ENCODE results near the gene PTGR2.
A peak's percentile ranks its signal among the peaks of the same experiment; 100 is the strongest.
"Not testable (repeated sequence)": the region's sequence is repeated elsewhere in the genome, so short reads cannot be mapped to it uniquely, and the experiment has no call there.

The PTGR2 gene

DNA sequence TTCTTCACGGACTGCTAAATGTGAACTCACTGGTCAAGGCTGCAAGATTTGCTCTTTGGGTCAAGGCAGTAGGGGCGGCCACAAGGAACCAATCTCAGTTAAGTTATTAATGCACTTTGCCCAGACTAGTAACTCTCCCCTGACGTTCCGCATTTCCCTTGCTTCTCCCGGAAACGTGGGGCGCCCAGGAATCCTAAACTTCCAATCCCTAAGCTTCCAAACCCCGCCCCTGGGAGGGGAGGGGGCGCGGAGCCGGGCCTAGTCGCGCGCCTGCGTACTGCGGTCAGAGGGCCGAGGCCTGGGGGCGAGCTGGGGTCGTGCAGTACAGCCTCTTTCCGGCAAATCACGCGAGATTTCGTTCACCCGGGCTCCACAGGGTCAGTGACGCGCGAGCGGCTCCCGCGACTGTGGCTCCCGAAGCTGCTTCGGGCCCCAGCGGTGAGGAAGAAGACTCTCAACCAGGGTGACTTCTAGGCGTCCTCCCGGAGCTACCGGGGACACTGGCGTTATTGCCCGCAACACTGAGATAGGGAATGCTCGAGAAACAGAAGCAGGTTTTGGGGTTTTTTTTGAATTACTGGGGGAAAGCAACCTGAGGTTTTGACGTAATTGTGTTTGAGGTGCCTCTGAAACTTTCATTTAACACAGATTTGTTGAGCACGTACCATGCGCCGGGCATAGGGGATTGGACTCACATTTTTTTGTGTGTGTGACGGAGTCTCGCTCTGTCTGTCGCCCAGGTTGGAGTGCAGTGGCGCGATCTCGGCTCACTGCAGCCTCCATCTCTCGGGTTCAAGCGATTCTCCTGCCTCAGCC, at the start of gene PTGR2:
Gene PTGR2 (plus strand): TSS at position 265 of the 816 bp plus-strand sequence. CDS start 7,032 bp downstream, outside the sequence.
- peak; percentile 93 to 95 for DNase-seq

DNA sequence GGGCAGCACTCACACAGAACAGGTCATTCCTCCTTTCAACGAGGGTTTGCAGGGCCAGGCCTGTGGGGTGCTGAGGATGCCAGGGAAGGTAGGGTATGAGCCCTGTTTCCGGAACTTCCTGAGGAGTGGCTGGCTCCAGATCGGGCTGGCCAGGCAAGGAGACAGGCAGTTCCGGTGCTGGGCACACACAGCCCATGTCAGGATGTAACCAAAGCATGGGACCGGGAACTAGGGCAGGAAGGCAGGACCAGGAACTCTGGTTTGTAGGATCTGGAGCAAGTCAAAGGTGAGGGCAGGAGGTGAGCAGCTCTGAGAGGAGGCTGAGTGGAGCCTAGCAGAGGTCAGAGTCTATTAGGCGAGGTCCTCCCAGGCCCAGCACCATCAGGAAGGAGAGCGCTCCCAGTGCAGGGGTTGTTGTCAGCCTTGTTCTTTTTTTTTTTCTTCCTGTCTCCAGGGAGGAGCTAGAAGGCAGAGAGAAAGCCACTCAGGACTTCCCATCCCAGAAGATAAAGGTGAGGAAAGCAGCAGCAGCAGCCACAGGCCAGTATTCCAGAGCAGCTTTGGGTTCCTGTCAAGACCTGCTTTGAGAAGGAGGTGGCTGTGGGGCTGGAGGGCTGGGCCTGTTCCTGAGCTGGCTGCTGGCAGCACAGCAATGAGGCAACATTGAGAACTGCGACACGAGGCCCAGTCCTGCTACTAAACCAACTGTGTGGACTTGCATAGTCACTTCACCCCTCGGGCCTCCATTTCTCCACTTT, 49.0 kb upstream of the PTGR2 start:
- DNase-seq: no peak

DNA sequence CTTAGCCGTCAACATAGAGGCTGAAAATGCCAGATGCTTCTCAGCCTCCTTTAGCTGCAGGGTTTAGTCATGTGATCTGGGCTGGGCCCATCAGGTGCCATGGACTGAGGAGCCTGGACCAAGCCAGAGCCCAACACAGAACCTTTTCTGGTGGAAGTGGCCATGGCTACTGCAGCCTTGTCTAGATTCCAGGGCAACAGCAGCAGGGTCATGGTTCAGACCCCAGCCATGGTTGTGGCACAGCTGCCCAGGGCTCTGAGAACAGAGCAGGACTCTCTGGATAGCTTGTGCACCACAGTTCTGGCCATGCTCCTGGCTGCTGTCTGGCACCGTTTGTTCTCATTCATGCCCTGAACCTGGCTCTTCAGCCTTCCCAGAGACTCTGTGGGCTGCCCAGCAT, 47.0 kb upstream of the PTGR2 start:
- no peak for DNase-seq

DNA sequence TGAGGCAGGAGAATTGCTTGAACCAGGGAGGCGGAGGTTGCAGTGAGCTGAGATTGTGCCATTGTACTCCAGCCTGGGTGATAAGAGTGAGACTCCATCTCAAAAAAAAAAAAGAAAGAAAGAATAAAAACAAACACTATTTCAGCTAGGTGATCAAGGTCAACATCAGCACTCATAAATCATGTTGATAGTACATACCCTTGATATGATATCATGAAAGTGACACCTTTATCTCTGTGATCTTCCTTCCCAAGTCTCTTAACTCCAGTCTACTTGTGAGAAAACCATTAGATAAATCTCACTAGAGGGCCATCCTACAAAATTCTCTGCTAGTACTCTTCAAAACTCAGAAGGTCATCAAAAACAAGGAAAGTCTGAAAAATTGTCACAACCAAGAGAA, 44.2 kb upstream of the PTGR2 start:
- no peak for DNase-seq

DNA sequence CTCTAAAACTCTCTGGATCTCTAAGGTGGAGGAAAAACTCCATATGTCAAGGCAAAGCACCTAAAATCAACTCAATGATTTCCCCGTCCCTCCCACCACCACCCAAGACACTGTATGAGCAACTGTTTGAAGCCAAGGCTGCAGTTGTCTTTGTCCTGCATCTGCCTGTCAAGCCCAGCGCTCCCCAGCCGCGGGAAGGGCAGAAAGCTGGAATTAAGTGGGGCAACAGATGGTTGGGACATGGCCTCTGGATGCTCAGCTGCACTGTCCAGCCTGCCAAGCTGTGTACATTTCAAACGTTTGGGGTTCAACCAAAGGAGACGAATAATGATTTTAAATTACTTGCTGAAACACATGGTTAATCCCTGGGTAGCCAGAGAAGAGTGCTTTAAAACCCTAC, 42.2 kb upstream of the PTGR2 start:
- DNase-seq: no peak

DNA sequence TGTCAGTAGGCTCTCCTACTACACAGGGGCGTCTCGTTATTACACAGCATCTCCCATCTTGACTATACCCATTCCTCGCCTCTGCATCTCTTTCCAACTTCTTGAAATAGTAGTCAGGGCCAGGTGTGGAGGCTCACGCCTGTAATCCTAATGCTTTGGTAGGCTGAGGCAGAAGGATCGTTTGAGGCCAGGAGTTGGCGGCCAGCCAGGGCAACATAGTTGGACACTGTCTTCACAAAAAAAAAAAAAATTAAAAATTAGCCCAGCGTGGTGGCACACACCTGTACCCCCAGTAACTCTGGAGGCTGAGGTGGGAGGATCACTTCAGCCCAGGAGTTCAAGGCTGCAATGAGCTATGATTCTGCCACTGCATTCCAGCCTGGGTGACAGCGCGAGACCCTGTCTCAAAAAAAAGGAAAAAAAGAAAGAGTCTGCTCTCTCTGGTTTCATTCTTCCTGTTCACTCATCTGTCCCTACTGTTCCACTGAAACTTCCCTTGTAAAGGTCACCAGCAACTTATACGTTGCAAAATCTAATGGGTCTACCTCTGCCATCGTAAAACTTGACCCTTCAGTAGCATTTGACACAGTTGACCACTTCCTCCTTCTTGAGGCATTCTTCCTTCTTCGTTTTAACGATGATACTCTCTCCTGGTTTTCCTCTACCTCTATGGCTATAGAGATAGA, 41.0 kb upstream of the PTGR2 start:
- no peak for DNase-seq

DNA sequence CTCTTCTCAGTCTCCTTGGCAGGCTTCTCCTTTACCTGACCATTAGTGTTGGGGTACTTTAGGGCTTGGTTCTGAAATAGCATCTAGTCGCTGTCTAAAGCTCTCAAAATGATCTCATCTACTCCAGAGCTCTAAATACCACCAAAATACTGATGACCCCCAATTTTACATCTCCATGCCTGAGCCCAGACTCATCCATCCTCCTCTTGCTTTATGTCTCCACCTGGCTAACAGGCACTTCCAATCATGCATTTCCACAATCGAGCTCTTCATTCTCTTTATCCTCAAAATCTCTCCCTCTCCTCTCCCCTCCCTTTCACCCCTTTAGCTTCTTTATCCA, 40.5 kb upstream of the PTGR2 start:
- DNase-seq: no peak

DNA sequence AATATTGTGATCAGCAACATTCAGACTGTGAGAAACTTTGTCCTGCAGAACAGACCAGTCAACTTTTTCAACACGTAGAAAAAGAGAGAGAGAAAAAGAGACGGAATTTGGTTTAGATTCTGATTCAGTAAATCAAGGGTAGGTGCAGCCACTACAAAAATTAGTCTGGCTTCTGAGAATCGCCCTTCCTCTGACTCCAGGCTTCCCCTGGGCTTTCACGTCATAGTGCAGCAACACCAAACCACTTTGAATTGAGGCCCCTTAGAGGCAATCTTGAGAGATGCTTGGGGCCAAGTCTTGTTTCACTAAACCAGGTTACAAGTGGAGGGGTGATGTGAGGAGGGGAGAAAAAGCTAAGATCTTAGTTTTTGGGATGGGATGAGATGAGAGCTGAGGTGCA, 37.5 kb upstream of the PTGR2 start:
- no peak for DNase-seq

DNA sequence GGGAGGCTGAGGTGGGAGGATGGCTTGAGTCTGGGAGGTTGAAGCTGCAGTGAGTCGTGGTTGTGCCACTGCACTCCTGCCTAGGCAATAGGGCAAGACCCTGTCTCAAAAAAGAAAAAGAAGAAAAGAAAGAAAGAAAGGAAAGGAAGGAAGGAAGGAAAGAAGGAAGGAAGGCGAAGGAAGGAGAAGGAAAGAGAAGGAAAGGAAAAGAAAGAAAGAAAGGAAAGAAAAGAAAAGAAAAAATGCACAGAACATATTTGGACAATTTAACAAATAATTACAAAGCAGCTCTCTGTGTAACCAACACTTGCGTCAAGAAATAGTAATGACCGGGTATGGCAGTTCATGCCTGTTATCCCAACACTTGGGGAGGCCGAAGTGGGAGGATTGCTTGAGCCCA, 35.8 kb upstream of the PTGR2 start:
- DNase-seq: no peak

DNA sequence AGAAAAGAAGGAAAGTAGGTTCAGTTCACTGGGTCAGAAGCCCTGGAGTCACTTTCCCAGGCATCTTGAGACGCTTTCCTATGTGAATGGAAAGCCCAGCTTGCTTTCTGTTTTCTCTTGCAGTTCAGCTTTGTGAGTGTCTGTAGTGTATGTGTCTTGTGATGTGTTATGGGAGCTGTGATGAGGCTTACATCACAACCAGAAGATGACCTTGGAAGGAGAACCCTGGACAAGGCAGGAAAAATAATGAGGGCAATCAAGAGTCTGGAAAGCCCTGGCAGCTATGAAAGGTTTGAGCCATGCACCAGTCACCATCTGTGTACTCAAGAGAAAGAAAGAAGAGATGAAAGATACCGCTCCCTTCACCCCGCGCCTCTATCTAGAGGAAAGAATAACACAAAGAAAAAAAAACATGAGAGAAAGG, 35.2 kb upstream of the PTGR2 start:
- no peak for DNase-seq

DNA sequence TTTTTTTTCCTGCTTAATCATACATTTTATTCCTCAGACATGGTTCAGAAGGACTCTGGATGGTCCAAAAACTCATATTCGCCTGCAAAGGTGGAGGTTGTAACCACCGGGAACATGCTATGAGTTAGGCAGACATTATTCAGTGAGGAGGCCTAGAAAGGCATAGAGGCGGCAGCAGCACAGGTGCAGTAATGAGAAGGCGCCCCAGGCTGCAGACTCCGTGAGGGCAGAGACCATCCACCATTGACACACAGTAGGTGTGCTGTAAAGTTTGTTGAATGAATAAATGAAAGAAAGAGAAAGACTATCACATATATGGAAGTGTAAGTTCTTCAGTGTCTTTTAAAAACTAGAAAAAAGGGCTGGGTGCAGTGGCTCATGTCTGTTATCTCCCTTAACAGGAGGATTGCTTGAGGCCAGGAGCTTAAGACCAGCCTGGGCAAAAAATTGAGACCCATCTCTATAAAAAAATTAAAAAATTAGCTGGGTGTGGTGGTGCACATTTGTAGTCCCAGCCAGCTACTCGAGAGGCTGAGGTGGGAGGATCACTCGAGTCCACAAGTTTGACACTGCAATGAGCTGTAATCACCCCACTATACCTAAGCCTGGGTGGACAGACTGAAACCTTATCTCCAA, 34.5 kb upstream of the PTGR2 start:
- no peak for DNase-seq

DNA sequence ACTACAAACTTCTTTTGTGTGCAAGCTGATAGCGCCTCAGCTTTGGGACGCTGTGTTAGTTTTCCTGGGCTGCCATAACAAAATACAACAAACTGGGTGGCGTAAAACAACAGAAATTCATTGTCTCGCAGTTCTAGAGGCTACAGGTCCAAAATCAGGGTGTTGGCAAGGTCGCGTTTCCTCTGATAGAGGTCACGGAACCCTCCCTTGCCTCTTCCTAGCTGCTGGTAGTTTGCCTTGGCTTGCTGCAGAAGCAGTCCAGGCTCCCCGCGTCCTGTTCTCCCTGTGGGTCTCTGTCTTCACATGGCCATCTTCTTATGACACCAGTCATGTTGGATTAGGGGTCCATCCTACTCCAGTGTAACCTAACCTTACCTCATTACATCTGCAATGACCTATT, 32.8 kb upstream of the PTGR2 start:
- no peak for DNase-seq

DNA sequence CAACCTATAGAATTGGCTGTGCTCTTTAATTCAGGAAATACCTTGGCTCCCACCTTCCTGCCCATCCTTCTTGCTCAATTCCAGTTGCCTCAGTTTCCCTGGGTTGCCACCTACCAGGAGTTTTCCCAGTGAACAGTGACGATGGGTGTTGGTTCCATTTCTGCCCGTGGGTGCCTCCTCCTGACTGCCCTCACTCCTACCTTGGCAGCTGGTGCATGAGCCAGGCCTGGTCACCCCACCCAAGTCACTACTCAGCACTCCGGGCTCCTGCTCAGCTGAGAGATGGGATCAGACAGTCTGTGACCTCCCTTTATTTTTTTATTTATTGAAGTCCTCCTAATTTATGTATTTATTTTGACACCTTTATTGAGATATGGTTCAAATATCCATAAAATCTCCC, 31.0 kb upstream of the PTGR2 start:
- no peak for DNase-seq

DNA sequence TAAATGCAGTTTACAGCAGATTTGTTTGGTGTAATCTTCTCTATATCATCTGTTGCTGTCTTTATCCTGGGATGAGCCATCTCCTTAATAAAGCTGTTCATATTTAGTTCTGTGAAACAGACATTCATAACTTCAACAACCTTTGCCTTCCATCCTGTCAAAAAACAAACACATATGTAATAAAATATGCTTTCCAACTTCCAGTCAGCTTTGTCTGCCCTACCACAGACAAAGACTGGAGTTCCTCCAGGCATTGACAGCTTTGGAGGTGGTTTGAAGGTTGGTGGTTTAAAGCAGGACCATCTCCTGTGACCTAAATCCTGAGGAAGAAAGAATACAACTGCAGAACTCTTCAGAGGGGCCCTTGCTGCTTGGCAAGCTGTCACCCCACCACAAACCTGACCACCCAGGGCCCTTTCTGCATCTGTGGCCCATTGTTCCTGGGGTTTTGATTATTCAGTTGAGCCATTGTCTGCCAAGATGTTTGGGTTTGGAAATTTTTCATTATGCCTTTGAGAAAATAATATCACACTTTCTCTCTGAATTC, 28.2 kb upstream of the PTGR2 start:
- DNase-seq: no peak

DNA sequence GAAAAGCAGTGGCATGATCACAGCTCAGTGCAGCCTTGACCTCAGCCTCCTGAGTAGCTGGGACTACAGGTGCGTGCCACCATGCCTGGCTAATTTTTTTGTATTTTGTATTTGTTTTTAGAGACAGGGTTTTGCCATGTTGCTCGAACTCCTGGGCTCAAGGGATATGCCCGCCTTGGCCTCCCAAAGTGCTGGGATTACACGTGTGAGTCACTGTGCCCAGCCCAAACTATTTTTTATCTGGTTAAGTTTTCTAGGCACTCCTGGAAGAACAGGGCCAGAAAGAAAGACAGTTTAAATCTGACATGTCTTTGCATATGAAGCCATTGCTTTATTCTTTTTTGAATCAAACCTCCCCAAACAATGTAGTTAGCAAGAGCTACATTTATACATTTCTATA, 27.5 kb upstream of the PTGR2 start:
- no peak for DNase-seq

DNA sequence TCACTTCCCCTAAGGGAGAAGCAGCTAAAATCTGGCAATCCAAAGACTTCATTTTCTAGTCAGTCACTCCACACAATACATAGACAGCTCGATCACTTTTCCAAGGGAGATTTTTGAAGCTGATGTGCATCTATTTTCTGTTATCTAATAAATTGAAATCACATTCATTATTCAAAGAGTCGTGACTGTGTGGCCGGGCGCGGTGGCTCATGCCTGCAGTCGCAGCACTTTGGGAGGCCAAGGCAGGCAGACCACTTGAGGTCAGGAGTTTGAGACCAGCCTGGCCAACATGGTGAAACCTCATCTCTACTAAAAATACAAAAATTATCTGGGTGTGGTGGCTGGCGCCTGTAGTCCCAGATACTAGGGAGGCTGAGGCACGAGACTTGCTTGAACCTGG, 27.1 kb upstream of the PTGR2 start:
- no peak for DNase-seq

DNA sequence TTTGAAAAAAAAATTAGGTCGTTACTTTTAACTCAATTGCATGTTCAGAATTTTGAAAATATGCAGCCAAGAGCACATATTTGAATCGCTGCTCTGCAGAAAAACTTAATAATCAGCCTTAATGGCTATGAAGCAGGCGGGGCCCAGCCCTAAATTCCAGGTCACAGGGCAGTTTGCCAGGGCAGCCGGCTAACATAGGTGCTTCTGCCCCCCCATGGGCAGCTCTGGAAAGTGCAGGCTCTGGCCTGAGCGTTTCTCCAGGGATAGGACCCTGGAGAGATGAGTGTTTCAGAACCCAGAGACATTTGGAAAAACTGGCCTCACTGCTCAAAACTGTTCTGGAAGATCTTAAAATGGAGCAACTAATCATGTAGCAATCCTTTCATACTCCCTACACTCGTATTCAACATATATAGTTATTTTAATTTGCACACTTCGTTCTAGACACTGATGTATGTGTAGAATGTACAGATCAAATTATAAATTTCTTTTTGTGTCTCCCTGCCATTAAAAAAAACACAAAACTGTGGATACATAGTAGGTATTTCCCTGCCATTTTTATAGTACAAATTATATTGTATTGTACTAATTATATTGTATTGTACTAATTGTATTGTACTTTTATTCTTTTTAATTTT, 26.0 kb upstream of the PTGR2 start:
- DNase-seq: peak; percentile 36 to 51

DNA sequence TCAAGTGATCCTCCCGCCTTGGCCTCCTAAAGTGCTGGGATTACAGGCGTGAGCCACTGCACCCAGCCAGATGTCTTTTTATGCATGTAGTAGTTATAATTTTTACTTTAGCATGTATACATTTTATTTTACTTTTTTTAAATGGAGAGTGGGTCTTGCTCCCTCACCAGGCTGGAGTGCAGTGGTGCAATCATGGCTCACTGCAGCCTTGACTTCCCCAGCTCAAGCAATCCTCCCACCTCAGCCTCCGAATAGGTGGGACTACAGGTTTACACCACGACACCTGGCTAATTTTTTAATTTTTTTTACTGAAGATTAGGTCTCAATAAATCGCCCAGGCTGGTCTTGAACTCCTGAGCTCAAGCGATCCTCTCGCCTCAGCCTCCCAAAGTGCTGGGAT, 24.4 kb upstream of the PTGR2 start:
- not testable (repeated sequence) for DNase-seq

DNA sequence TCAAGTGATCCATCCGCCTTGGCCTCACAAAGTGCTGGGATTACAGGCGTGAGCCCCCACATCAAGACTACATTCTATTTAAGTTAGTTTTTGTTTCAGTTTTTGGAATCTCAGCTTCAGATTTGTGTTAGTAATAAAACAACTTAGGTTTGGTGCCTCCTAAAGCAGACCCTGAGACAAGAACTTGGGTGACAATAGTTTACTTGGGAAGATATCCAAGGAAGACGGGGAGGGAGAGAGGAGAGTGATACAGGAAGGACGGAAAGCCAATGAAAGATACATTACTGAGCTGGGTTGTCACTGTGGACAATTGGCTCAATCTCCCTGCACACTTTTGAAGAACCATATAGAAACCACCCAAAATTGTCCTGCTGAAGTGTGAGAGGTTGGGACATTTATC, 22.6 kb upstream of the PTGR2 start:
- no peak for DNase-seq

DNA sequence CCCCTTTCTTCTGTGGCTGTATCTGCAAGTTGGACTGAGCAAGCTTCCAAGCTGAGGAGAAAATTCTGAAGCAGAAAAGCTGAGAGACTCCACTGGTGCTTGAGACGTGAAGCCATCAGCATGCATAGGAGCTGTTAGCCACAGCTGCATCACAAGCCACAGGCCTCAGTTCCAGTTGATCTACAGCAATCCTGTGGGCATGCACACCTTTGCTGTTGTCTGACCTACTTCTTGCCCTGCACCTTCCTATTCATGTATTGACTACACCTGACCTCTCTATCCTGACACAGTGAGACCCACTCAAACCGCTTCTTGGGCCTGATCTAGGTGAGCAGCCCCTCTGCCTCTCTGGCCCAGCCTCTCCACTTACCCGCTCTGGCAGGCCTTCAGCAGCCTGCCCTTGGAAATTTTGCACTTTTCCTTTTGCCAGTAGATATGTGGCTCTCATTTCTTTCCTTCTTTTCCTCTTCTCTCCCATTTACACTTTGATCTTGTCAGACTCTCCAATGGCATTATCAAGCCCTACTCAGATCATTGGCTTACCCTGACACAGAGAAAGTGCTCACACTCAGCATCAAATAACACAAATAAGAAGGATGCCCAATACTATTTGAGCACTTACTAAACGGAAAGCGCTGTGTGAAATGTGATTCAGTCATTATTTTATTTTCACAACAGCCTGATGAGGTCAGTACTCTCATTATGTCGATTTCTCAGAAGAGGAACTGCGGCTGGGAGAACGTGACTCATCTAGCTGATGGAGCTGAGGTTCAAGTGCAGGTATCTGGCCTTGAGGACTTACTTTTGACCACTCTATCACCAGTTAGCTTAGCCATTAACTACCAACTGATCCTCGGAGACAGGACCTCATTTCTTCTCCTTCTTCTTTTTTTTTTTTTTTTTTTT, 21.9 kb upstream of the PTGR2 start:
- no peak for DNase-seq

DNA sequence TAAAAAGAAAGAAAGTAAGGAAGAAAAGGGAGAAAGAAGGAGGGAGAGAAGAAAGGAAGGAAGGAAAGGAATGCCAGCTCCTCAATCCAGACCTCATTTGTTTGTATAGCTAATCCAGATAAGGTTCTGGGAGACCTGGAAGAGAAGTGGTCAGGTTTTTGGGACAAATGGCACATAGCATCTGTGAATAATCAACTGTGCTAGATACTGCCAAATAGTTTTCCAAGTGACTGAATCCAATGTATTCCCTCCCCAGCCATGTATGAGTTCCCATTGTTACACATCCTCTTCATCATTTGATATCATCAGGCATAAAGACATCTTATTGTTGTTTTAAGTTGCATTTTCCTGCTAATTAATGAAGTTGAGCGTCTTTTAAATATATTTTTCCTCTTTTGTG, 18.6 kb upstream of the PTGR2 start:
- DNase-seq: no peak
